ENCODE measurements around the gene ENAM. TPM values are rescaled to one million over a fixed set of nuclear protein-coding genes. Genes with fewer than 3 reads are reported as not detected.
A peak's percentile ranks its signal among the peaks of the same experiment; 100 is the strongest.

ENAM gene
- total RNA-seq, 1 experiment from 2014 or later: not detected

- no peaks in the 10 kb centered on the region for H3K36me3 Mint-ChIP-seq (ENCODE audit: insufficient read depth, unreplicated experiment)
- ChIA-PET POLR2A (interaction anchor here (3.1 kb wide), 1 partner anchor 34 kb away, joined by 15 read pairs; no protein-coding TSS in a partner anchor), CTCF (interaction anchor here (0.6 to 1.7 kb wide), 5 partner anchors 17 to 523 kb away, joined by 3 to 7 read pairs (median 3); partner anchors contain the start of gene AMBN)
- H3K4me1 Mint-ChIP-seq (ENCODE audit: insufficient read depth, unreplicated experiment): no peaks in the 10 kb centered on the region
- no TSS peak for BruUV-seq (replicated peaks)
- peaks cover 12% of the 10 kb centered on the region for H3K27me3 Mint-ChIP-seq (ENCODE audit: insufficient read depth, unreplicated experiment)
- peak; percentile 17 for DNase-seq (ENCODE audit: unreplicated experiment)
- peak overlapping the region; percentile 2 for H3K27ac Mint-ChIP-seq (ENCODE audit: low read depth, unreplicated experiment)
- intact Hi-C loops (cut with micrococcal nuclease): no loop called here
- H3K4me3 Mint-ChIP-seq (ENCODE audit: unreplicated experiment): no peak overlapping the region
- TF ChIP-seq, protein P1, sequence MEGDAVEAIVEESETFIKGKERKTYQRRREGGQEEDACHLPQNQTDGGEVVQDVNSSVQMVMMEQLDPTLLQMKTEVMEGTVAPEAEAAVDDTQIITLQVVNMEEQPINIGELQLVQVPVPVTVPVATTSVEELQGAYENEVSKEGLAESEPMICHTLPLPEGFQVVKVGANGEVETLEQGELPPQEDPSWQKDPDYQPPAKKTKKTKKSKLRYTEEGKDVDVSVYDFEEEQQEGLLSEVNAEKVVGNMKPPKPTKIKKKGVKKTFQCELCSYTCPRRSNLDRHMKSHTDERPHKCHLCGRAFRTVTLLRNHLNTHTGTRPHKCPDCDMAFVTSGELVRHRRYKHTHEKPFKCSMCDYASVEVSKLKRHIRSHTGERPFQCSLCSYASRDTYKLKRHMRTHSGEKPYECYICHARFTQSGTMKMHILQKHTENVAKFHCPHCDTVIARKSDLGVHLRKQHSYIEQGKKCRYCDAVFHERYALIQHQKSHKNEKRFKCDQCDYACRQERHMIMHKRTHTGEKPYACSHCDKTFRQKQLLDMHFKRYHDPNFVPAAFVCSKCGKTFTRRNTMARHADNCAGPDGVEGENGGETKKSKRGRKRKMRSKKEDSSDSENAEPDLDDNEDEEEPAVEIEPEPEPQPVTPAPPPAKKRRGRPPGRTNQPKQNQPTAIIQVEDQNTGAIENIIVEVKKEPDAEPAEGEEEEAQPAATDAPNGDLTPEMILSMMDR (IDR thresholded peaks at IDR 0.05; ENCODE audit: unreplicated experiment): no peak
- H3K9me3 Mint-ChIP-seq (ENCODE audit: unreplicated experiment): no peaks in the 10 kb centered on the region
These were observed 41.9 kb downstream of the ENAM start for GRCh38 chr4:70670332-70671014.

DNA sequence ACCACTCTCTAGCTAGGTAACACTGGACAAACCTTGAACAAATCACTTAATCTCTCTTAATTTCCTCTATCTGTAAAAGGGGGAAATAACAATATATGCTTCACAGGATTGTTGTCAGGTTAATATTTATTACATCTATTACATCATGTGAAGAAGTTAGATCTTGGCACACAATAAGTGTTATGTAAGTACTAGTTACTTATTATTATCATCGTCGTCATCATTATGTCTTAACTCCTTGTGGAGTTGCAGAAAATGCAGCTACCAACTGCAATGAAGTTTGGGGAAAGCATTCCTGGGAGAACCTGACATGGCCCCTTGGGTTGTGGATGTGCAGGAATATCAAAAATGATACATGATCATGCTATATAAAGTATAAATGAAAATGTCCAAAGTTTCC, 42.5 kb downstream of the ENAM start:
- Mint-ChIP-seq H3K4me3 (ENCODE audit: unreplicated experiment) (no peak overlapping the region), H3K27ac (ENCODE audit: low read depth, unreplicated experiment) (no peak overlapping the region), H3K36me3 (ENCODE audit: insufficient read depth, unreplicated experiment) (no peaks in the 10 kb centered on the region), H3K9me3 (ENCODE audit: unreplicated experiment) (no peaks in the 10 kb centered on the region), H3K27me3 (ENCODE audit: insufficient read depth, unreplicated experiment) (peaks cover 12% of the 10 kb centered on the region), H3K4me1 (ENCODE audit: insufficient read depth, unreplicated experiment) (no peaks in the 10 kb centered on the region)
- CTCF ChIA-PET: interaction anchor here (0.6 to 1.7 kb wide), 3 partner anchors 16 to 79 kb away, joined by 3 to 7 read pairs (median 3); partner anchors contain the start of gene AMBN
- DNase-seq (ENCODE audit: unreplicated experiment): no peak
- POLR2A ChIA-PET: interaction anchor here (0.9 to 3.1 kb wide), 2 partner anchors 34 to 75 kb away, joined by 3 to 15 read pairs; no protein-coding TSS in a partner anchor
- intact Hi-C loops (cut with micrococcal nuclease): no loop called here
- TF ChIP-seq, protein P1 (IDR thresholded peaks at IDR 0.05; ENCODE audit: unreplicated experiment): no peak
- no TSS peak for BruUV-seq (replicated peaks)

DNA sequence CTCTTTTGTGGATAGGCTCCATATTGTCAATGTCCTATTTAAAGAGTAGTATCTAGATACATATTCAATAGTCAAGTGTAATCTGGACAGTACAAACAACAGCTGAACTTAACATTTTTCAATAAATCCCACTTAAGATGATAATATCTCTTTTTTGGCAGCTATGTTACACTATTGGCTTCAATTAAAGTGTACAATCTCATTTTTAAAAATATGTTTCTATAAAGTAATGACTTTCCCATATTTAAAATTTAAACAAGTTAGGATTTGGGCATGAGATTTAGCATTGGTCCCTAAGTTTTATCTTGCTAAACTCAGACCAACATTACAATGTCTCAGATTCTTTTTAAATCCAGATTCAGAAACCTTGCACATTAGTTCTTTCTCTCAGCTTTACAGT, 45.6 kb downstream of the ENAM start:
- ChIA-PET CTCF (interaction anchor here (0.7 to 1.7 kb wide), 2 partner anchors 9 to 22 kb away, joined by 3 to 7 read pairs; no protein-coding TSS in a partner anchor), POLR2A (interaction anchor here (1.0 kb wide), 1 partner anchor 60 kb away, joined by 4 read pairs; no protein-coding TSS in a partner anchor)
- Mint-ChIP-seq H3K4me1 (ENCODE audit: insufficient read depth, unreplicated experiment) (no peaks in the 10 kb centered on the region), H3K36me3 (ENCODE audit: insufficient read depth, unreplicated experiment) (no peaks in the 10 kb centered on the region), H3K9me3 (ENCODE audit: unreplicated experiment) (no peaks in the 10 kb centered on the region), H3K27me3 (ENCODE audit: insufficient read depth, unreplicated experiment) (peaks cover 12% of the 10 kb centered on the region), H3K27ac (ENCODE audit: low read depth, unreplicated experiment) (no peak overlapping the region), H3K4me3 (ENCODE audit: unreplicated experiment) (no peak overlapping the region)
- DNase-seq (ENCODE audit: unreplicated experiment): no peak
- TF ChIP-seq, protein P1 (IDR thresholded peaks at IDR 0.05; ENCODE audit: unreplicated experiment): no peak
- no TSS peak for BruUV-seq (replicated peaks)
- intact Hi-C loops (cut with micrococcal nuclease): no loop called here

GRCh38 chr4:70674731-70675130, 46.2 kb downstream of the ENAM start:
- H3K4me1 Mint-ChIP-seq (ENCODE audit: insufficient read depth, unreplicated experiment): no peaks in the 10 kb centered on the region
- TF ChIP-seq, protein P1 (IDR thresholded peaks at IDR 0.05; ENCODE audit: unreplicated experiment): no peak
- no TSS peak for BruUV-seq (replicated peaks)
- intact Hi-C loops (cut with micrococcal nuclease): no loop called here
- ChIA-PET CTCF (interaction anchor here (1.7 kb wide), 1 partner anchor 23 kb away, joined by 7 read pairs; no protein-coding TSS in a partner anchor), POLR2A (no interaction called here)
- no peaks in the 10 kb centered on the region for H3K9me3 Mint-ChIP-seq (ENCODE audit: unreplicated experiment)
- peaks cover 11% of the 10 kb centered on the region for H3K27me3 Mint-ChIP-seq (ENCODE audit: insufficient read depth, unreplicated experiment)
- H3K27ac Mint-ChIP-seq (ENCODE audit: low read depth, unreplicated experiment): no peak overlapping the region
- H3K36me3 Mint-ChIP-seq (ENCODE audit: insufficient read depth, unreplicated experiment): no peaks in the 10 kb centered on the region
- H3K4me3 Mint-ChIP-seq (ENCODE audit: unreplicated experiment): no peak overlapping the region
- no peak for DNase-seq (ENCODE audit: unreplicated experiment)

Data from MCF 10A (cell line).